ENCODE measurements around the gene APOA4.
A peak's percentile ranks its signal among the peaks of the same experiment; 100 is the strongest.

The APOA4 gene

DNA sequence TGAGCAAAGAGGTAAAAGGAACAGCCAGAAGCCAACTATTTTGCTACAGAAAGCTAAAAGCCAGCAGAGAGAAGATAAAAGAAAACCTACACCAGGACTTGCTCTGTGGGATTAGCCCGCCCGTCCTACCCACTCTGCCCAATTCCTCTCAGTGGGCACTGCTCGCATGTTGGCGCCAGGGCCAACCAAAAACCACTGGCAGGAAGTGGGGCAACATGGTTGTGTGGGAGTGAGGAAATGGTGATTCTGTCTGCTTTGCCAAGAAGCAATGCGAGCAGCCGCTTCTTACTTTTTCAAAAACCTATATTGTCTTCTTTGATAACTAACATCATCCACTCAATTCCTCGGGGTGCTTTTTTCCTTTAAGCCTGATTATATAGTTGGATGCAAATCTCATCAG lies 28.5 kb upstream of the APOA4 start:
- Histone ChIP-seq H3K4me2 (ENCODE audit: insufficient read depth, low read length) (peak overlapping the region; percentile 62), H3K27me3 (ENCODE audit: insufficient read depth, low read length, poor library complexity) (no peaks in the 10 kb centered on the region), H3K9me3 (ENCODE audit: insufficient read depth, low read length, severe bottlenecking) (no peaks in the 10 kb centered on the region), H3K4me3 (ENCODE audit: low read depth in 1 of 2, low read length in 2 of 2) (peak overlapping the region in 1 of 2 experiments; percentile 42; a peak in 2 of 4 replicates), H3K4me1 (ENCODE audit: insufficient read depth, low read length) (peaks cover 60% of the 10 kb centered on the region), H2AFZ (ENCODE audit: low read depth, low read length) (peak overlapping the region; percentile 52), H3K79me2 (ENCODE audit: insufficient read depth, low read length) (no peaks in the 10 kb centered on the region), H3K36me3 (ENCODE audit: insufficient read depth, low read length) (peaks cover 23% of the 10 kb centered on the region), H4K20me1 (ENCODE audit: insufficient read depth, low read length) (no peaks in the 10 kb centered on the region), H3K9ac (ENCODE audit: low read depth, low read length) (peak overlapping the region; percentile 47), H3K27ac (ENCODE audit: low read length) (peak overlapping the region; percentile 91)
- peak; percentile 86 for DNase-seq
- ATAC-seq (ENCODE audit: insufficient read depth, low read depth), result peak; percentile 70
- TF ChIP-seq EZH2 (IDR thresholded peaks at IDR 0.05; ENCODE audit: borderline replicate concordance, low read depth, low read length, severe bottlenecking), result no peak
- TF ChIP-seq, protein P1, sequence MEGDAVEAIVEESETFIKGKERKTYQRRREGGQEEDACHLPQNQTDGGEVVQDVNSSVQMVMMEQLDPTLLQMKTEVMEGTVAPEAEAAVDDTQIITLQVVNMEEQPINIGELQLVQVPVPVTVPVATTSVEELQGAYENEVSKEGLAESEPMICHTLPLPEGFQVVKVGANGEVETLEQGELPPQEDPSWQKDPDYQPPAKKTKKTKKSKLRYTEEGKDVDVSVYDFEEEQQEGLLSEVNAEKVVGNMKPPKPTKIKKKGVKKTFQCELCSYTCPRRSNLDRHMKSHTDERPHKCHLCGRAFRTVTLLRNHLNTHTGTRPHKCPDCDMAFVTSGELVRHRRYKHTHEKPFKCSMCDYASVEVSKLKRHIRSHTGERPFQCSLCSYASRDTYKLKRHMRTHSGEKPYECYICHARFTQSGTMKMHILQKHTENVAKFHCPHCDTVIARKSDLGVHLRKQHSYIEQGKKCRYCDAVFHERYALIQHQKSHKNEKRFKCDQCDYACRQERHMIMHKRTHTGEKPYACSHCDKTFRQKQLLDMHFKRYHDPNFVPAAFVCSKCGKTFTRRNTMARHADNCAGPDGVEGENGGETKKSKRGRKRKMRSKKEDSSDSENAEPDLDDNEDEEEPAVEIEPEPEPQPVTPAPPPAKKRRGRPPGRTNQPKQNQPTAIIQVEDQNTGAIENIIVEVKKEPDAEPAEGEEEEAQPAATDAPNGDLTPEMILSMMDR (IDR thresholded peaks at IDR 0.05; ENCODE audit: borderline replicate concordance, extremely low read depth, low read length, poor library complexity, severe bottlenecking), result no peak

- Histone ChIP-seq H3K27me3 (ENCODE audit: insufficient read depth, low read length, poor library complexity) (no peaks in the 10 kb centered on the region), H4K20me1 (ENCODE audit: insufficient read depth, low read length) (no peaks in the 10 kb centered on the region), H3K36me3 (ENCODE audit: insufficient read depth, low read length) (peaks cover 43% of the 10 kb centered on the region), H3K9ac (ENCODE audit: low read depth, low read length) (no peak overlapping the region), H3K9me3 (ENCODE audit: insufficient read depth, low read length, severe bottlenecking) (no peaks in the 10 kb centered on the region), H3K4me2 (ENCODE audit: insufficient read depth, low read length) (no peak overlapping the region), H2AFZ (ENCODE audit: low read depth, low read length) (no peak overlapping the region), H3K4me3 (ENCODE audit: low read depth in 1 of 2, low read length in 2 of 2) (no peak overlapping the region), H3K27ac (ENCODE audit: low read length) (peak overlapping the region; percentile 91), H3K79me2 (ENCODE audit: insufficient read depth, low read length) (no peaks in the 10 kb centered on the region), H3K4me1 (ENCODE audit: insufficient read depth, low read length) (peaks cover 51% of the 10 kb centered on the region)
- no peak for ATAC-seq (ENCODE audit: insufficient read depth, low read depth)
- peak; percentile 39 for DNase-seq
- no peak for TF ChIP-seq EZH2 (IDR thresholded peaks at IDR 0.05; ENCODE audit: borderline replicate concordance, low read depth, low read length, severe bottlenecking)
- TF ChIP-seq, protein P1 (IDR thresholded peaks at IDR 0.05; ENCODE audit: borderline replicate concordance, extremely low read depth, low read length, poor library complexity, severe bottlenecking), result no peak
These were observed 26.4 kb upstream of the APOA4 start for GRCh38 chr11:116849486-116849885.

DNA sequence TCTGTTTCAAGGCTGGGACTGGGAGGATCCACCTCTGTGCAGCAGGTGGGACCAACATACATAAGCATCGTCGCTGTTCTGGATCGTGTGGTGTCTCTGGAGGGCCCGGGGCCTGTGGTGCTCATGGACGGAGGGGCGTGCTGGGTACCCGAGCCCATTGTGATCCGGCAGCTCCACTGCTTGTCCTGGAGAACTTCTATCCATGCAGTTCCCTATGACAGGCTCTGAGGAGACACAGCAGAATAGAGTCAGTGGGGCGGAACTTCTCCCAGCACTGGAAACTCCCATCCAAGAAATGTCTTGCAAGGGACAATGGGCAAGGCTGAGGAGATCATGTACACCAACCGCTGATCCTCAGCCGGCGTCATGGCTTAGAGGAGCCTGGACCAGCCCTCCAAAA lies 26.0 kb upstream of the APOA4 start:
- Histone ChIP-seq H4K20me1 (ENCODE audit: insufficient read depth, low read length) (no peaks in the 10 kb centered on the region), H3K4me1 (ENCODE audit: insufficient read depth, low read length) (peaks cover 47% of the 10 kb centered on the region), H3K4me3 (ENCODE audit: low read depth in 1 of 2, low read length in 2 of 2) (no peak overlapping the region), H3K27me3 (ENCODE audit: insufficient read depth, low read length, poor library complexity) (no peaks in the 10 kb centered on the region), H2AFZ (ENCODE audit: low read depth, low read length) (no peak overlapping the region), H3K4me2 (ENCODE audit: insufficient read depth, low read length) (no peak overlapping the region), H3K9me3 (ENCODE audit: insufficient read depth, low read length, severe bottlenecking) (no peaks in the 10 kb centered on the region), H3K79me2 (ENCODE audit: insufficient read depth, low read length) (no peaks in the 10 kb centered on the region), H3K36me3 (ENCODE audit: insufficient read depth, low read length) (peaks cover 43% of the 10 kb centered on the region), H3K9ac (ENCODE audit: low read depth, low read length) (no peak overlapping the region), H3K27ac (ENCODE audit: low read length) (no peak overlapping the region)
- ATAC-seq (ENCODE audit: insufficient read depth, low read depth) (no peak), DNase-seq (no peak)
- no peak for TF ChIP-seq EZH2 (IDR thresholded peaks at IDR 0.05; ENCODE audit: borderline replicate concordance, low read depth, low read length, severe bottlenecking)
- TF ChIP-seq, protein P1 (IDR thresholded peaks at IDR 0.05; ENCODE audit: borderline replicate concordance, extremely low read depth, low read length, poor library complexity, severe bottlenecking), result no peak

GRCh38 chr11:116847612-116848011 lies 24.5 kb upstream of the APOA4 start:
- Histone ChIP-seq H3K27me3 (ENCODE audit: insufficient read depth, low read length, poor library complexity) (no peaks in the 10 kb centered on the region), H3K9ac (ENCODE audit: low read depth, low read length) (no peak overlapping the region), H3K79me2 (ENCODE audit: insufficient read depth, low read length) (no peaks in the 10 kb centered on the region), H3K4me1 (ENCODE audit: insufficient read depth, low read length) (peaks cover 32% of the 10 kb centered on the region), H3K4me2 (ENCODE audit: insufficient read depth, low read length) (no peak overlapping the region), H3K9me3 (ENCODE audit: insufficient read depth, low read length, severe bottlenecking) (no peaks in the 10 kb centered on the region), H2AFZ (ENCODE audit: low read depth, low read length) (no peak overlapping the region), H4K20me1 (ENCODE audit: insufficient read depth, low read length) (no peaks in the 10 kb centered on the region), H3K27ac (ENCODE audit: low read length) (no peak overlapping the region), H3K36me3 (ENCODE audit: insufficient read depth, low read length) (peaks cover 49% of the 10 kb centered on the region), H3K4me3 (ENCODE audit: low read depth in 1 of 2, low read length in 2 of 2) (no peak overlapping the region)
- DNase-seq, result no peak
- TF ChIP-seq, protein P1 (IDR thresholded peaks at IDR 0.05; ENCODE audit: borderline replicate concordance, extremely low read depth, low read length, poor library complexity, severe bottlenecking), result no peak
- no peak for TF ChIP-seq EZH2 (IDR thresholded peaks at IDR 0.05; ENCODE audit: borderline replicate concordance, low read depth, low read length, severe bottlenecking)
- ATAC-seq (ENCODE audit: insufficient read depth, low read depth), result no peak

All from DND-41 (cell line).